ENCODE results near the gene DCP1B. TPM values are rescaled to one million over a fixed set of nuclear protein-coding genes. Genes with fewer than 3 reads are reported as not detected.

Gene DCP1B
- total RNA-seq, 3 donors from 2014 or later (not counting 1 experiment from before 2014, with no cell fraction given) = 4.7 to 8.5 (median 7.5) TPM

DNA sequence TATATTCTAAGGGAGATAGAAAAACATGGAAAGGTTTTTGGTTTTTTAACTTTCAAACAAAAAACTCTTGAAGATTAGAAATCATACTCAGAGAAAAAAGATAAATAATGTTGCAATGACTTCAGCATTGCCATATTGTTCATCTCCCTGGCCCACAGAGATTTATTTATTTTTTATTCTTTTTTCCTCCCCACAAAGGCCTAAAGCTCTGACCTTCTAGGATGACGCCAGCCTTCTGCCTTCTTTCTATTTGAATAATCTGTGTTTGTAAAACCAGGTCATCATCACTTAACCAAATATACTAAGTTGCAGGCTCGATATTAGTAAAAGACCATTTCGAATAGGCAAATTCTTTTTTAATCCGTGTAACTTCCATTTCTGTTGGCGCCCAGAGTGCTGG is 4.4 kb upstream of the DCP1B start:
- Mint-ChIP-seq H3K27ac (no peak overlapping the region), H3K27me3 (ENCODE audit: low read depth in 2 of 2) (peaks cover 4 to 26% of the 10 kb centered on the region in 2 donors), H3K4me3 (no peak overlapping the region), H3K4me1 (peaks cover 11 to 13% of the 10 kb centered on the region in 2 donors), H3K9me3 (no peaks in the 10 kb centered on the region), H3K36me3 (no peaks in the 10 kb centered on the region)
- no peaks in the 10 kb centered on the region for H3K36me3 ChIP-seq (ENCODE audit: control insufficient read depth, insufficient read depth, low read length)
- 75% methylated on average over 5 of the region's 5 CpGs for WGBS (ENCODE audit: insufficient coverage)
- TF ChIP-seq, protein P1, sequence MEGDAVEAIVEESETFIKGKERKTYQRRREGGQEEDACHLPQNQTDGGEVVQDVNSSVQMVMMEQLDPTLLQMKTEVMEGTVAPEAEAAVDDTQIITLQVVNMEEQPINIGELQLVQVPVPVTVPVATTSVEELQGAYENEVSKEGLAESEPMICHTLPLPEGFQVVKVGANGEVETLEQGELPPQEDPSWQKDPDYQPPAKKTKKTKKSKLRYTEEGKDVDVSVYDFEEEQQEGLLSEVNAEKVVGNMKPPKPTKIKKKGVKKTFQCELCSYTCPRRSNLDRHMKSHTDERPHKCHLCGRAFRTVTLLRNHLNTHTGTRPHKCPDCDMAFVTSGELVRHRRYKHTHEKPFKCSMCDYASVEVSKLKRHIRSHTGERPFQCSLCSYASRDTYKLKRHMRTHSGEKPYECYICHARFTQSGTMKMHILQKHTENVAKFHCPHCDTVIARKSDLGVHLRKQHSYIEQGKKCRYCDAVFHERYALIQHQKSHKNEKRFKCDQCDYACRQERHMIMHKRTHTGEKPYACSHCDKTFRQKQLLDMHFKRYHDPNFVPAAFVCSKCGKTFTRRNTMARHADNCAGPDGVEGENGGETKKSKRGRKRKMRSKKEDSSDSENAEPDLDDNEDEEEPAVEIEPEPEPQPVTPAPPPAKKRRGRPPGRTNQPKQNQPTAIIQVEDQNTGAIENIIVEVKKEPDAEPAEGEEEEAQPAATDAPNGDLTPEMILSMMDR (IDR thresholded peaks at IDR 0.05) = no peak
- no peak overlapping the region for H3K27ac ChIP-seq (ENCODE audit: low read length)
- ATAC-seq (no peak), DNase-seq (no peak)
- intact Hi-C loops (cut with micrococcal nuclease) = no loop called here
- peaks cover 8% of the 10 kb centered on the region for H3K4me1 ChIP-seq (ENCODE audit: control insufficient read depth, insufficient read depth, low read length)
- no peaks in the 10 kb centered on the region for H3K27me3 ChIP-seq (ENCODE audit: control insufficient read depth, insufficient read depth, low read length)
- H3K9me3 ChIP-seq (ENCODE audit: control insufficient read depth, insufficient read depth, low read length) = no peaks in the 10 kb centered on the region
- no peak overlapping the region for H3K4me3 ChIP-seq (ENCODE audit: low read length)

DNA sequence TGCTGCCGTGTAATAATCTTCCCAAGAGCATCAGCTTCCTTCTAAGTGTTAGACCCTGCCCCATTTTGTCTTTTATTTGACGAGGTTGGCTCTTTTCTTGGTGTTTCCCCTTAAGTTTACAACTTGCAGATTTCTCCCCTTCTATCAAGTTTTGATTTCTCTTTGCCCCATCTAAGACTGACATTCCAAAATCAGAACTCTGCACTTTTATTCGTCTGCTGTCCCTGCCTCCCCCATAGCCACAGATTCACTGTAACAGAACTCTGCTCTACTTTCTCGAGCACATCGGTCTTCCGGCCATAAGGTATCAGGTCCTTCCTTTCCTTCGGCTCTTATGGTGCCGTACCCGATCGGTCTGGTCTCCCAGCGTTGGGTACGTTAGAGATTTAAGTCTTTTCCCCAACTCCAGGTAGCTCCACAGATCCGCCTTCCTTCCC is 563 bp downstream of the DCP1B start:
- Mint-ChIP-seq H3K27ac (peak overlapping the region; percentile 96 to 99), H3K9me3 (no peaks in the 10 kb centered on the region), H3K27me3 (ENCODE audit: low read depth in 2 of 2) (no peaks in the 10 kb centered on the region), H3K4me1 (peaks cover 31 to 33% of the 10 kb centered on the region in 2 donors), H3K36me3 (no peaks in the 10 kb centered on the region), H3K4me3 (peak overlapping the region; percentile 99)
- ATAC-seq (peak; percentile 14 to 39 (median 18)), DNase-seq (no peak)
- Histone ChIP-seq H3K36me3 (ENCODE audit: control insufficient read depth, insufficient read depth, low read length) (no peaks in the 10 kb centered on the region), H3K9me3 (ENCODE audit: control insufficient read depth, insufficient read depth, low read length) (no peaks in the 10 kb centered on the region), H3K4me3 (ENCODE audit: low read length) (peak overlapping the region; percentile 99), H3K4me1 (ENCODE audit: control insufficient read depth, insufficient read depth, low read length) (peaks cover 8% of the 10 kb centered on the region), H3K27ac (ENCODE audit: low read length) (peak overlapping the region; percentile 93), H3K27me3 (ENCODE audit: control insufficient read depth, insufficient read depth, low read length) (no peaks in the 10 kb centered on the region)
- WGBS (ENCODE audit: insufficient coverage) = under 1% methylated on average over 13 of the region's 13 CpGs
- intact Hi-C loops (cut with micrococcal nuclease) = no loop called here
- TF ChIP-seq, protein P1 (IDR thresholded peaks at IDR 0.05) = no peak

DNA sequence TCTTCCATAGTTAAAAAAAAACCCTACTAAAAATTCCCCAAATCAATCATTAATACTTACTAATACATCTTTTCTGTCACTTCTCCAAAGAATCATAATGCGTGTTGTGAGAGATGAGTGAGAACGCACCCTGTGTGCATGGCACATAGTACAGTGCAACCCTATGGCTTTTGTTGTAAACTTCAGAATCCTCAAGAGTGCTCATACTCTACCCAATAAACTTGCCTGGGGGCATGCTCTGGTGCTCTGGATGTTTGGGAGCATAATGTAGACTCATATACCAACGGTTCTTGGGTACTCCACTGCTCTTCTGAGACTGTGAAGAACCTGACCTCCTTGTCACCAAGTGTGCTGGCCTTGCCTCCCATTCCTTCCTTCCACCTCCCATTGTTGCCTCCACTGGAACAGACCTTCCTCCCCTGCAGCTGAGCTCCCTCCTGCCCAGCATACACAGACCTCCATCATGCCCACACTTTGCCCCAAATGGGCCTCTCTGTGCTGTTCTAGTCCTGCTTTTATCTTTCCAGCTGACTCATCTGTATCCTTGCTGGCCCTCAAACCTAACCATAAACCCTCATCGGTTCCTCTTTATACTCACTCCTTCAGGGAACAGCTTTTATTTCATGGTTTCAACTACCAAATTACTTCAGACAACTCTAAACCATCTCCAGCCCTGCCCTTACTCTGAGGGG is 8.9 kb downstream of the DCP1B start:
- Mint-ChIP-seq H3K4me1 (peaks cover 0 to 9% of the 10 kb centered on the region in 2 donors), H3K36me3 (peaks cover 5% of the 10 kb centered on the region), H3K27me3 (ENCODE audit: low read depth in 2 of 2) (no peaks in the 10 kb centered on the region), H3K9me3 (no peaks in the 10 kb centered on the region), H3K4me3 (no peak overlapping the region), H3K27ac (no peak overlapping the region)
- Histone ChIP-seq H3K4me1 (ENCODE audit: control insufficient read depth, insufficient read depth, low read length) (no peaks in the 10 kb centered on the region), H3K9me3 (ENCODE audit: control insufficient read depth, insufficient read depth, low read length) (no peaks in the 10 kb centered on the region), H3K4me3 (ENCODE audit: low read length) (no peak overlapping the region), H3K27me3 (ENCODE audit: control insufficient read depth, insufficient read depth, low read length) (no peaks in the 10 kb centered on the region), H3K36me3 (ENCODE audit: control insufficient read depth, insufficient read depth, low read length) (peaks cover 21% of the 10 kb centered on the region), H3K27ac (ENCODE audit: low read length) (no peak overlapping the region)
- TF ChIP-seq, protein P1 (IDR thresholded peaks at IDR 0.05) = no peak
- no peak for DNase-seq
- intact Hi-C loops (cut with micrococcal nuclease) = no loop called here
- 91% methylated on average over 4 of the region's 4 CpGs for WGBS (ENCODE audit: insufficient coverage)
- no peak for ATAC-seq

Measured in natural killer cell (primary cell).